Vagina (tissue), 2 donors: ENCODE measurements around the gene INHBE. TPM values are rescaled to one million over a fixed set of nuclear protein-coding genes. Genes with fewer than 3 reads are reported as not detected.

Experiments
- DNase-seq, 2 donors: peaks; one replicate each; pipeline ENCODE4 v3.0.0-alpha.2; 2017; ENCODE audit errors: extremely low spot score in 2 of 2
- H3K27ac ChIP-seq: fragments of 200-600 bp; sonication (generic); one replicate; pipeline ENCODE4 v1.5.1; 2019
- H3K27me3 ChIP-seq: fragments of 200-600 bp; sonication (generic); one replicate; pipeline ENCODE4 v1.5.1; 2019
- H3K36me3 ChIP-seq, 2 donors: fragments of 200-600 bp; sonication (generic); one replicate each; pipeline ENCODE4 v1.5.1; 2017 to 2019
- H3K4me1 ChIP-seq: fragments of 200-600 bp; sonication (generic); one replicate; pipeline ENCODE4 v1.5.1; 2019
- H3K4me3 ChIP-seq, 2 donors: fragments of 200-600 bp; sonication (generic); 1 replicate in 1 of 2; 2 replicates in 1 of 2; pipeline ENCODE4 v1.5.1; 2016 to 2019
- H3K9me3 ChIP-seq: fragments of 200-600 bp; sonication (generic); one replicate; pipeline ENCODE4 v1.5.1; 2019
- POLR2A ChIP-seq, 2 donors: fragments of 450-650 bp; IDR thresholded peaks; one replicate each; pipeline ENCODE4 v1.6.1; 2017; ENCODE audit warnings: antibody characterized with exemption in 2 of 2, mild to moderate bottlenecking in 2 of 2, moderate library complexity in 2 of 2
- POLR2AphosphoS5 ChIP-seq, 2 donors: sonication (generic); formaldehyde crosslinking; IDR thresholded peaks; one replicate each; pipeline ENCODE4 v1.9.0; 2017; ENCODE audit warnings: antibody characterized with exemption in 2 of 2, mild to moderate bottlenecking in 2 of 2, low read depth in 1 of 2; ENCODE audit not compliant: insufficient read depth in 1 of 2
- intact Hi-C: fragments of 100-400 bp; cut with DNase I; formaldehyde crosslinking; loops from one replicate; pipeline ENCODE4 v1.15.1; 2023
- total RNA-seq: library from RNA; depleted of rRNA; stranded (reverse); fragments of >200 nt; gene quantifications from one replicate; pipeline ENCODE4 v1.2.3, GENCODE V29; 2016
- TF ChIP-seq, protein P1 (sequence below), 3 experiments: fragments of 450-650 bp in 2 of 3; fragments of 200-600 bp in 1 of 3; sonication (generic) in 1 of 3; IDR thresholded peaks; one replicate each; pipeline ENCODE4 v1.5.1; 2017 to 2019; ENCODE audit warnings: antibody characterized with exemption in 3 of 3, mild to moderate bottlenecking in 2 of 3, moderate library complexity in 2 of 3

INHBE gene
- total RNA-seq, 1 donor from 2014 or later = not detected

GRCh38 chr12:57458665-57459054 lies 3.6 kb downstream of the INHBE start:
- no peaks in the 10 kb centered on the region for H3K36me3 ChIP-seq
- intact Hi-C loops = loop anchor here (10.0 kb wide), 1 partner anchor 154 kb away; no protein-coding TSS in a partner anchor
- H3K27me3 ChIP-seq = no peaks in the 10 kb centered on the region
- H3K4me1 ChIP-seq = peaks cover 31% of the 10 kb centered on the region
- H3K27ac ChIP-seq = peak overlapping the region; percentile 89
- no peaks in the 10 kb centered on the region for H3K9me3 ChIP-seq
- TF ChIP-seq POLR2A (IDR thresholded peaks at IDR 0.05) (no peak), POLR2AphosphoS5 (IDR thresholded peaks at IDR 0.05; ENCODE audit: insufficient read depth in 1 of 2, low read depth in 1 of 2) (no peak)
- TF ChIP-seq, protein P1, sequence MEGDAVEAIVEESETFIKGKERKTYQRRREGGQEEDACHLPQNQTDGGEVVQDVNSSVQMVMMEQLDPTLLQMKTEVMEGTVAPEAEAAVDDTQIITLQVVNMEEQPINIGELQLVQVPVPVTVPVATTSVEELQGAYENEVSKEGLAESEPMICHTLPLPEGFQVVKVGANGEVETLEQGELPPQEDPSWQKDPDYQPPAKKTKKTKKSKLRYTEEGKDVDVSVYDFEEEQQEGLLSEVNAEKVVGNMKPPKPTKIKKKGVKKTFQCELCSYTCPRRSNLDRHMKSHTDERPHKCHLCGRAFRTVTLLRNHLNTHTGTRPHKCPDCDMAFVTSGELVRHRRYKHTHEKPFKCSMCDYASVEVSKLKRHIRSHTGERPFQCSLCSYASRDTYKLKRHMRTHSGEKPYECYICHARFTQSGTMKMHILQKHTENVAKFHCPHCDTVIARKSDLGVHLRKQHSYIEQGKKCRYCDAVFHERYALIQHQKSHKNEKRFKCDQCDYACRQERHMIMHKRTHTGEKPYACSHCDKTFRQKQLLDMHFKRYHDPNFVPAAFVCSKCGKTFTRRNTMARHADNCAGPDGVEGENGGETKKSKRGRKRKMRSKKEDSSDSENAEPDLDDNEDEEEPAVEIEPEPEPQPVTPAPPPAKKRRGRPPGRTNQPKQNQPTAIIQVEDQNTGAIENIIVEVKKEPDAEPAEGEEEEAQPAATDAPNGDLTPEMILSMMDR (IDR thresholded peaks at IDR 0.05) = no peak
- peak overlapping the region; percentile 60 to 72 for H3K4me3 ChIP-seq
- no peak for DNase-seq

GRCh38 chr12:57459055-57459749 lies 4.1 kb downstream of the INHBE start:
- no peak for DNase-seq
- Histone ChIP-seq H3K4me3 (peak overlapping the region; percentile 60 to 72), H3K9me3 (no peaks in the 10 kb centered on the region), H3K36me3 (no peaks in the 10 kb centered on the region), H3K4me1 (peaks cover 31% of the 10 kb centered on the region), H3K27ac (peak overlapping the region; percentile 89), H3K27me3 (no peaks in the 10 kb centered on the region)
- TF ChIP-seq POLR2A (IDR thresholded peaks at IDR 0.05) (peak in 1 of 2 donors; percentile 33), POLR2AphosphoS5 (IDR thresholded peaks at IDR 0.05; ENCODE audit: insufficient read depth in 1 of 2, low read depth in 1 of 2) (peak; percentile 66 to 73)
- TF ChIP-seq, protein P1 (IDR thresholded peaks at IDR 0.05) = peak; percentile 96 to 99 (median 98)
- intact Hi-C loops = loop anchor here (10.0 kb wide), 1 partner anchor 154 kb away; no protein-coding TSS in a partner anchor

- peak within 1 kb of the TSS; percentile 60 to 72 for H3K4me3 ChIP-seq
- no peaks in the 10 kb centered on the region for H3K27me3 ChIP-seq
- DNase-seq = no peak
- intact Hi-C loops = loop anchor here (10.0 kb wide), 1 partner anchor 155 kb away; no protein-coding TSS in a partner anchor
- no peaks in the 10 kb centered on the region for H3K36me3 ChIP-seq
- H3K4me1 ChIP-seq = peaks cover 31% of the 10 kb centered on the region
- no peak for TF ChIP-seq POLR2AphosphoS5 (IDR thresholded peaks at IDR 0.05; ENCODE audit: insufficient read depth in 1 of 2, low read depth in 1 of 2)
- no peak for TF ChIP-seq POLR2A (IDR thresholded peaks at IDR 0.05)
- TF ChIP-seq, protein P1 (IDR thresholded peaks at IDR 0.05) = no peak
- peak within 1 kb of the TSS; percentile 89 for H3K27ac ChIP-seq
- no peaks in the 10 kb centered on the region for H3K9me3 ChIP-seq
Measured at GRCh38 chr12:57459750-57460467, 4.8 kb downstream of the INHBE start, which contains the start of gene GLI1. TSS of gene GLI1 (plus strand) at chr12:57459785. CDS start at chr12:57463692, 3,907 bp downstream.

- Histone ChIP-seq H3K9me3 (no peaks in the 10 kb centered on the region), H3K4me3 (peak overlapping the region; percentile 60 to 72), H3K27me3 (no peaks in the 10 kb centered on the region), H3K36me3 (no peaks in the 10 kb centered on the region), H3K27ac (peak overlapping the region; percentile 89), H3K4me1 (peaks cover 31% of the 10 kb centered on the region)
- TF ChIP-seq POLR2A (IDR thresholded peaks at IDR 0.05) (no peak), POLR2AphosphoS5 (IDR thresholded peaks at IDR 0.05; ENCODE audit: insufficient read depth in 1 of 2, low read depth in 1 of 2) (no peak)
- TF ChIP-seq, protein P1 (IDR thresholded peaks at IDR 0.05) = no peak
- no peak for DNase-seq
- intact Hi-C loops = no loop called here
Measured at GRCh38 chr12:57460468-57460784, 5.3 kb downstream of the INHBE start.
